GM19468 (cell line): Measurements from ENCODE around the gene RNU2-63P.
"Not testable (repeated sequence)": the region's sequence is repeated elsewhere in the genome, so short reads cannot be mapped to it uniquely, and the experiment has no call there.

Experiments
- ATAC-seq: cut with Tn5 transposase; IDR thresholded peaks from one replicate; pipeline ENCODE4 v1.9.1; 2021; ENCODE audit warnings: mild to moderate bottlenecking, moderate library complexity, moderate number of reproducible peaks; ENCODE audit not compliant: unreplicated experiment; ENCODE audit errors: extremely low read depth

Gene RNU2-63P

GRCh38 chr2:87992569-87992968 is 23.8 kb downstream of the RNU2-63P start:
- ATAC-seq = not testable (repeated sequence)

DNA sequence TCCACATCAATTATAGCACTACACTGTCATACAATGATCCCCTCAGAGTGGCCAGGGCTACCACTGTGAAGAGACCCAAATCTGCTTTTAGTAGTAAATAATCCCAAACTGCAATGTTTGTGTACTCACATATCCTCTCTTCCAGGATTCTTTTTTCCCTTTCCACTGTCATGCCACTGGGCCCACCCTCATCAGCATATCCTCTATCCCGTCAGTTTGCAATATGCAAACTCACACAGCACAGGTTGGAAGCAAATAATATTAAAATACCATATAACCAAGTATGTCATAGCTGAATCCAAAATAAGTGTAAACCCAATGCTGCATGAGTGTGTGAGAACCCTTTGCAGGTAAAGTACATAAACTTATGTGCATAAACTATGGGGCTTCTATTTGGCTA is 28.9 kb downstream of the RNU2-63P start:
- ATAC-seq = not testable (repeated sequence)

DNA sequence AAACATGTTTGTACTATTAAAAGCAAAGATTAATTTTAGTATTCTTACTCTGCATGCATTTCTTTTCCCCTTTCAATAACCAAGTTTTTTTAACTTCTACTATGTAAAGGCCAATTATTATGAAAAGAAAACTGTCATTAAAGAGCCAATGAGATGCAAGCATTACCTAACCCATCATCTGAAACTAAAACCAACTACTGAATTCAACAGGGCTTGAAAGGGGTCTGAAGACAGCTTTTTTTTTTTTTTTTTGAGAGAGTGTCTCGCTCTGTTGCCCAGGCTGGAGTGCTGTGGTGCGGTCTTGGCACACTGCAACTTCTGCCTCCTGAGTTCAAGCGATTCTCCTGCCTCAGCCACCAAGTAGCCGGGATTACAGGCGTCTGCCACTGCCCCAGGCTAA is 30.4 kb downstream of the RNU2-63P start:
- ATAC-seq = not testable (repeated sequence)

DNA sequence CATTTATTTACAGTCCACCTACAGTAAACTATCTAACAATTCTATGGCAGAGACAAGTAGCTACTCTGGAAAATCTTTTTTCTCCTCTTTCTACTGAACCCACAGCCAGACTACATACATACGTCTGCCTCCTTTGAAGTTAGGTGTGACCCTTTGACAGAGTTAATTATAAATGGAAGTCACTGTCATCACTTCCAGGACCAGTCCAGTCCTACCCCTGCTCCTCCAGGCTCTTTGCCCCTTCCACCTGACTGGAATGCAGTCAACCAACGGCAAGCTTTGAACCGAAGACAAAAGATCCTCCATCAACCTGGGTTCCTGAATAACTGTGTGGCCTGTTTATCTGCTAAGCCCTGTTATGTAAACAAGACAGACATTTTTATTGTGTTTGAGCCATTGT is 35.2 kb downstream of the RNU2-63P start:
- ATAC-seq = not testable (repeated sequence)

GRCh38 chr2:87972385-87972784 is 44.0 kb downstream of the RNU2-63P start:
- not testable (repeated sequence) for ATAC-seq
